PFSK-1 (cell line): ENCODE results near the gene PNLDC1.

Source experiments
- FOXP2 ChIP-seq: optimal IDR thresholded peaks from 2 replicates; pipeline ENCODE3; 2011; ENCODE audit warnings: borderline replicate concordance, control low read depth, inconsistent platforms; ENCODE audit not compliant: insufficient read depth; ENCODE audit errors: extremely low read length, extremely low read depth
- POLR2AphosphoS5 ChIP-seq: IDR thresholded peaks from 2 replicates; pipeline ENCODE4 v1.6.1; 2012; ENCODE audit warnings: low read depth, mild to moderate bottlenecking, control low read depth, low read length, moderate library complexity
- REST ChIP-seq, 2 experiments: IDR thresholded peaks; 2 replicates each; pipeline versions ENCODE4 v1.6.1 to v1.8.0; 2011 to 2012; ENCODE audit warnings: low read depth in 2 of 2, low read length in 2 of 2, control low read depth in 1 of 2, inconsistent platforms in 1 of 2, mild to moderate bottlenecking in 1 of 2, moderate library complexity in 1 of 2; ENCODE audit not compliant: insufficient read depth in 1 of 2
- SIN3A ChIP-seq: IDR thresholded peaks from 2 replicates; pipeline ENCODE4 v1.6.1; 2012; ENCODE audit warnings: mild to moderate bottlenecking, low read length, moderate library complexity, borderline replicate concordance; ENCODE audit not compliant: insufficient read depth
- TAF1 ChIP-seq: IDR thresholded peaks from 2 replicates; pipeline ENCODE4 v1.6.1; 2012; ENCODE audit warnings: low read length, control low read depth, borderline replicate concordance; ENCODE audit not compliant: insufficient read depth

Gene PNLDC1

GRCh38 chr6:159853754-159854153 is 53.7 kb downstream of the PNLDC1 start:
- TF ChIP-seq REST (IDR thresholded peaks at IDR 0.05; ENCODE audit: insufficient read depth in 1 of 2, low read depth in 2 of 2, low read length in 2 of 2), result no peak
- TF ChIP-seq TAF1, result no peak
- TF ChIP-seq FOXP2, result no peak
- TF ChIP-seq SIN3A, result no peak
- TF ChIP-seq POLR2AphosphoS5, result no peak

DNA sequence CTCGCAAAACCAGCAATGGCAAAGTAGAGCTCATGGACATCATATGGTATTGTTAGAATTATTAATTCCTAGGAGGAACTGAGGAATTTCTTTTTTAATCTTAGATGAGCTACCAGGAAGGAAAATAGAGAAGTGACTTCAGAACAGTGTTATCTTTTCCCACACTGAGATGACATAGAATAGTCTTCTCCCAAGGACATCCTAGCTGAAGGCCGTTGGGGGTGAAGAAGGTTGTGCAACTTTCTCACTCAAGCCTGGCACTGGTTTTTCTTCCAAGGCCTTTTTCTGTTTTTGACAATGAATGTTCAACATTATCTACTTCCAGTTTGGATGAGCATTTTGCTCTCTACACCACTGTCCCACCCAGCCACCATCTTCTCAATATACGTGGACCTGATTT is 54.9 kb downstream of the PNLDC1 start:
- TF ChIP-seq TAF1 (no peak), FOXP2 (no peak), SIN3A (no peak), REST (IDR thresholded peaks at IDR 0.05; ENCODE audit: insufficient read depth in 1 of 2, low read depth in 2 of 2, low read length in 2 of 2) (no peak), POLR2AphosphoS5 (no peak)

- TF ChIP-seq REST (IDR thresholded peaks at IDR 0.05; ENCODE audit: insufficient read depth in 1 of 2, low read depth in 2 of 2, low read length in 2 of 2), result no peak
- no peak for TF ChIP-seq SIN3A
- TF ChIP-seq POLR2AphosphoS5, result no peak
- TF ChIP-seq TAF1, result no peak
- no peak for TF ChIP-seq FOXP2
Measured at GRCh38 chr6:159858259-159858658, 58.2 kb downstream of the PNLDC1 start.

DNA sequence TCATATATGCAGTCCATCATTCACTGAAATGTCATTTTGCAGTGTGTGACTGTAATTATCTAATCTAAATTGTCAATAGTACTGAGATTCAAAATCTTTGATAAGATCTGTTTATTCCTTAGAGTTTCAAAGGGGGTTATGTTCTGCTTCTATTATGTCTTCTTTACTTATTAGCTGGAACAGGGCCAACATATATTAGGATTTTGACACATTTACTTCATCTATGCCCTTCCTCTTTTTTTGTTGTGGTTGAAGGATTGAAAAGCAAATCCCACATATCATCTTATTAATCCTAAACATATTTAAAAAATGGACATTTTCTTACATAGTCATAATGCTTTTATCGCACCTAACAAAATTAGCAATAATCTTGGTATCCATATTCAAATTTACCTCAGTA is 60.4 kb downstream of the PNLDC1 start:
- TF ChIP-seq TAF1 (no peak), POLR2AphosphoS5 (no peak), SIN3A (no peak), FOXP2 (no peak), REST (IDR thresholded peaks at IDR 0.05; ENCODE audit: insufficient read depth in 1 of 2, low read depth in 2 of 2, low read length in 2 of 2) (no peak)

DNA sequence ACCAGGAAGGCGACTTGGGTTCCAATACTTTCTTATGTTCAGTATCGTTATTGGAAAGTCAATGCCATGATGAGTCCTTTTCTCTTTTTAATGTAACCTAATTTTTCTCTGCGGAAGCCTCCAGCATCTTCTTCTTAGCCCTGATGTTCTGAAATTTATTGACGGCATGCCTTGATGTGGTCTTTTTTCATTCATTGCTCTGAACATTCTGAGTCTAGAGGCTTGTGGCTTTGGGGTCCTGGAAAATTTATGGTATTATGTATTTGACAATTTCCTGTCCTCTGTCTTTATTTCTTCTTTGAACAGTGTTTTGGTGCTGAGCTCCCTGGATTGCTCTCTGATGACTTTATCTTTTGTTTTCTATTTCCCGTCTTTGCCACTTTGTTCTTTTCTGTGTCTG is 62.0 kb downstream of the PNLDC1 start:
- TF ChIP-seq SIN3A (no peak), POLR2AphosphoS5 (no peak), REST (IDR thresholded peaks at IDR 0.05; ENCODE audit: insufficient read depth in 1 of 2, low read depth in 2 of 2, low read length in 2 of 2) (no peak), TAF1 (no peak), FOXP2 (no peak)
